ENCODE results near the gene RELB. TPM values are rescaled to one million over a fixed set of nuclear protein-coding genes. Genes with fewer than 3 reads are reported as not detected.
A peak's percentile ranks its signal among the peaks of the same experiment; 100 is the strongest.

Gene RELB
- total and polyA plus RNA-seq, 2 of the 4 experiments (the other 2 are of a cell fraction), result 5.0 to 17.2 TPM

DNA sequence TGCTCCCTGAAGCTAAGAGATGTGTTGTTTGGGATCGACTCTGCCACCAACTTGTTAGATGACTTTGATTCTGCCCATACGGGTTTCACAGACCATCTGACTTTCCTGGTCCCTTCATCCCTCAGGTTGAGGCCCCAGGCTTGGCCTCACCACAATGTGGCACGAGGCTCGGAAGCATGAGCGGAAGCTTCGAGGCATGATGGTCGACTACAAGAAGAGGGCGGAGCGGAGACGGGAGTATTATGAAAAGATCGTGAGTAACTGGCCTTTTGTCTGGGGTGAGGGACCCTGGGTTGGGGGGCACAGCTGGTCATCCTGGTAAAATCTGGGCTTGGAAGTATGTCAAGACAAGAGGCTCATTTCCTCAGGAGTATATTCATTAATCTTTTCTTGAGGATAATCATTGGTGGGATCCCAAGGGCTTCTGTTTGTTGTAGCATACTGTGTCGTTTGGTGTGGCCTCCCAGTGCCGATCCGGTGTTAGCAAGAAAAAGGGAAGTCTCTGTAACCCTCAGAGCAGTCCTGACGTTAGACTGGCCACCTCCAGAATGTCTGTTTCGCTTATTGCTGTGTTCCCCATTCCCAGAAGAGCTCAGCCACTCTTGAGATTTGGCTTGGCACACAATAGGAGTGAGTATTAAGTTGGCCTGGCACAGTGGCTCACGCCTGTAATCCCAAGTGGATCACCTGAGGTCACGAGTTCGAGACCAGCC is 39.0 kb downstream of the RELB start:
- Histone ChIP-seq H3K27ac (ENCODE audit: insufficient read depth, low read length) (no peak overlapping the region), H3K9me1 (ENCODE audit: insufficient read depth, low read length) (peaks cover 15% of the 10 kb centered on the region), H2AFZ (replicated peaks; ENCODE audit: low read length, poor library complexity) (no peak overlapping the region), H3K4ac (ENCODE audit: low read depth, low read length) (no peak overlapping the region), H2BK20ac (ENCODE audit: low read depth, low read length) (no peak overlapping the region), H3K27me3 (ENCODE audit: control insufficient read depth, insufficient read depth, low read length) (no peaks in the 10 kb centered on the region), H3K4me3 (ENCODE audit: insufficient read depth, low read depth, low read length) (peak overlapping the region; percentile 91; the same call in 1 of the 2 replicates), H3K56ac (ENCODE audit: extremely low read depth, insufficient read depth, low read length) (no peak overlapping the region), H3K9ac (ENCODE audit: low read depth, low read length) (peak overlapping the region; percentile 95; the same call in 1 of the 2 replicates), H3K18ac (ENCODE audit: low read depth, low read length) (no peak overlapping the region), H2BK120ac (ENCODE audit: low read depth, low read length) (no peak overlapping the region), H2BK15ac (ENCODE audit: low read depth, low read length) (no peak overlapping the region), H4K20me1 (ENCODE audit: insufficient read depth, low read length) (peaks cover 54% of the 10 kb centered on the region), H2AK9ac (replicated peaks; ENCODE audit: low read depth, low read length, poor library complexity) (peak overlapping the region; percentile 89), H3K4me2 (ENCODE audit: low read depth, low read length) (peak overlapping the region; percentile 93), H3K9me3 (ENCODE audit: control insufficient read depth, insufficient read depth, low read length) (no peaks in the 10 kb centered on the region), H3K14ac (replicated peaks; ENCODE audit: low read depth, low read length) (no peak overlapping the region), H4K91ac (ENCODE audit: insufficient read depth, low read depth, low read length) (no peak overlapping the region), H3K79me1 (ENCODE audit: low read depth in 1 of 2, low read length in 2 of 2) (peaks cover 29 to 47% of the 10 kb centered on the region in 2 experiments), H2AK5ac (ENCODE audit: low read depth, low read length) (no peak overlapping the region), H2BK5ac (ENCODE audit: low read depth, low read length, poor library complexity, severe bottlenecking) (no peak overlapping the region), H3K4me1 (ENCODE audit: control insufficient read depth, insufficient read depth, low read length) (peaks cover 11% of the 10 kb centered on the region), H4K5ac (ENCODE audit: low read depth, low read length) (no peak overlapping the region), H3K23ac (ENCODE audit: low read depth, low read length) (no peak overlapping the region), H4K8ac (ENCODE audit: low read depth in 2 of 2, low read length in 2 of 2) (no peak overlapping the region), H3K36me3 (ENCODE audit: control insufficient read depth, insufficient read depth, low read length) (peaks cover 39% of the 10 kb centered on the region)
- no peak for ATAC-seq (ENCODE audit: low read depth)
- TF ChIP-seq, protein P1, sequence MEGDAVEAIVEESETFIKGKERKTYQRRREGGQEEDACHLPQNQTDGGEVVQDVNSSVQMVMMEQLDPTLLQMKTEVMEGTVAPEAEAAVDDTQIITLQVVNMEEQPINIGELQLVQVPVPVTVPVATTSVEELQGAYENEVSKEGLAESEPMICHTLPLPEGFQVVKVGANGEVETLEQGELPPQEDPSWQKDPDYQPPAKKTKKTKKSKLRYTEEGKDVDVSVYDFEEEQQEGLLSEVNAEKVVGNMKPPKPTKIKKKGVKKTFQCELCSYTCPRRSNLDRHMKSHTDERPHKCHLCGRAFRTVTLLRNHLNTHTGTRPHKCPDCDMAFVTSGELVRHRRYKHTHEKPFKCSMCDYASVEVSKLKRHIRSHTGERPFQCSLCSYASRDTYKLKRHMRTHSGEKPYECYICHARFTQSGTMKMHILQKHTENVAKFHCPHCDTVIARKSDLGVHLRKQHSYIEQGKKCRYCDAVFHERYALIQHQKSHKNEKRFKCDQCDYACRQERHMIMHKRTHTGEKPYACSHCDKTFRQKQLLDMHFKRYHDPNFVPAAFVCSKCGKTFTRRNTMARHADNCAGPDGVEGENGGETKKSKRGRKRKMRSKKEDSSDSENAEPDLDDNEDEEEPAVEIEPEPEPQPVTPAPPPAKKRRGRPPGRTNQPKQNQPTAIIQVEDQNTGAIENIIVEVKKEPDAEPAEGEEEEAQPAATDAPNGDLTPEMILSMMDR (conservative IDR thresholded peaks at IDR 0.05; ENCODE audit: low read depth, low read length), result no peak
- TF ChIP-seq MAFK (IDR thresholded peaks at IDR 0.05; ENCODE audit: low read depth, low read length) (no peak), USF2 (IDR thresholded peaks at IDR 0.05; ENCODE audit: low read depth, low read length) (no peak)
- 90% methylated on average over 6 of the region's 19 CpGs; no CpG with 5 or more reads in 1 of the 2 experiments for WGBS, 2 experiments (ENCODE audit: extremely low coverage in 2 of 2, insufficient read length in 1 of 2)
- no peak for DNase-seq
- intact Hi-C loops (cut with micrococcal nuclease) (no loop called here), in situ Hi-C loops (cut with MboI; ENCODE audit: low sequenced_read_pairs) (no loop called here), dilution Hi-C loops (cut with HindIII; ENCODE audit: low sequenced_read_pairs, unreplicated experiment) (no loop called here)
- BruUV-seq (replicated peaks), result no TSS peak
- ChIA-PET CTCF (interaction anchor here (0.9 kb wide), 1 partner anchor 19 kb away, joined by 5 read pairs; no protein-coding TSS in a partner anchor), POLR2A (ENCODE audit: unreplicated experiment) (no interaction called here)

Measured in IMR-90 (cell line).